Neuron (in vitro differentiated cells): ENCODE measurements around the gene PTPRU.

Experiments used
- H2AFZ ChIP-seq: one replicate; pipeline ENCODE4 v1.6.1; 2013; ENCODE audit warnings: low read depth, mild to moderate bottlenecking, inconsistent platforms, low read length, moderate library complexity
- H3K27me3 ChIP-seq: one replicate; pipeline ENCODE4 v1.6.1; 2013; ENCODE audit warnings: low read length; ENCODE audit not compliant: insufficient read depth
- H3K36me3 ChIP-seq: one replicate; pipeline ENCODE4 v1.6.1; 2013; ENCODE audit warnings: low read length; ENCODE audit not compliant: insufficient read depth
- H3K4me1 ChIP-seq: one replicate; pipeline ENCODE4 v1.6.1; 2013; ENCODE audit warnings: low read length; ENCODE audit not compliant: insufficient read depth
- H3K4me3 ChIP-seq: 2 replicates; pipeline ENCODE4 v1.5.1; 2013; ENCODE audit warnings: mild to moderate bottlenecking, low read length, moderate library complexity
- H3K9me3 ChIP-seq: one replicate; pipeline ENCODE4 v1.6.1; 2013; ENCODE audit warnings: low read length

PTPRU gene

DNA sequence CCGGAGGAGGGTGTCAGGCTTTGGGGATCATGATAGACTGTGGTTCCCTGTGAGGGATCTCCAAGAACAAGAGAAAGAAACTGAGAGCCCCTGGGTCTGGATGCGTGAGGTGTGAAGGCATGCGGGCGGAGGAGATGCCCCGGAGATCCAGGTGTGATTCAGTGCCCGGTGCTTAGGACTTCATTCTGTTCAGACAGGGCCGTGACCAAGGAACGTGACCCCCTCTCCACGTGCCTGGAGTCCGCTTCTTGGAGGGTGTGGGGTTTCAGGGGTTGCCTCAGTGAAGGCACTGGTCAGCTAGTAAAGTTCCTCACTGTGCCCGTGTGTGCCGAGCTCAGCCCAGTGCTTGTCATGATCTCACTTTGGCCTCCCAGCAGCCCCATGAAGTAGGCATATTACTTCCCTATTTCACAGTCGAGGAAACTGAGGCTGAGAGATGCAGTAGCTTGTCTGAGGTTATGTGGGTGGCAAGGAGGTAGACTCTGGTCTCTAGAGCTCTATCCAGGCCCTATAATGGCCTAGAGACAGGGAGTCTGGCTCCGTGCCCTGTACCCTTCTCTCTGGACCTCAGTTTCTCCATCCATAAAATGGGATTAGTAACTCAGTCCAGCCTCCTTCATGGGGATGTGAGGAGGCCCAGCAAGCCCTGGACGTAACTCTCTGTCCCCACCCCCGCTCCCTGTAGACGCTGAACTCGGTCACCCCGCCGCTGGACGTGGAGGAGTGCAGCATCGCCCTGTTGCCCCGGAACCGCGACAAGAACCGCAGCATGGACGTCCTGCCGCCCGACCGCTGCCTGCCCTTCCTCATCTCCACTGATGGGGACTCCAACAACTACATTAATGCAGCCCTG, 81.0 kb downstream of the PTPRU start:
- Histone ChIP-seq H2AFZ (no peak overlapping the region), H3K36me3 (no peaks in the 10 kb centered on the region), H3K4me3 (no peak overlapping the region), H3K4me1 (no peaks in the 10 kb centered on the region), H3K9me3 (no peaks in the 10 kb centered on the region), H3K27me3 (no peaks in the 10 kb centered on the region)

DNA sequence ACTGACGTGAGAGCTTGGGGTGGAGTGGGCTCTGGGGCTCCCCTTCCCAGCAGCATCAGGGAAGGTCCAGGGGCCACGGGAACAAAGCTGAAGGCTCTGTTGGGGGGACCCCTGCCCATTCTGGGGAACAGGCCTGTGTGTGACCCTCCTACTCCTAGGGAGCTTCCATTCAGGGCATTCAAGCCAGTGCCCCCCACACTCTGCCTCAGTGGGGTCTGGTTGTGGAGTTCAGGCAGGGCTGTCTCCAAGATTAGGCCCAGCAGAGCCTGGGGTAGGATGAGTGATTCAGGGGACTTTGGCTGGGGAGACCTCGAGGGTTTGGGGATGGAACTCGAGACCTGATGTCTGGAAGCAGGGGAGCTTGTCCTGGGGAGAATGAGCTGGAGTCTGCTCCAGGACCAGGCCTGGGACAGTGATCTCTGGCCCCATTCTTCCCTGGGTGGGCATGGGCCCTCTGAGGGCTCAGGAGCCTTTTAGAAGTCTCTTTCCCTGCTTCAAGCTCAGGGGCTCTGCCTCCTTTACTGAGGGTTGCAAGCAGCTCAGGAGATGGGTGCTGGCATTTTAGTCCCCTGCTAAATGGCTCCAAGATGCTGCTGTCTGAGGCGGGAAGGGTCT, 81.7 kb downstream of the PTPRU start:
- Histone ChIP-seq H3K36me3 (no peaks in the 10 kb centered on the region), H2AFZ (no peak overlapping the region), H3K9me3 (no peaks in the 10 kb centered on the region), H3K4me3 (no peak overlapping the region), H3K4me1 (no peaks in the 10 kb centered on the region), H3K27me3 (no peaks in the 10 kb centered on the region)

DNA sequence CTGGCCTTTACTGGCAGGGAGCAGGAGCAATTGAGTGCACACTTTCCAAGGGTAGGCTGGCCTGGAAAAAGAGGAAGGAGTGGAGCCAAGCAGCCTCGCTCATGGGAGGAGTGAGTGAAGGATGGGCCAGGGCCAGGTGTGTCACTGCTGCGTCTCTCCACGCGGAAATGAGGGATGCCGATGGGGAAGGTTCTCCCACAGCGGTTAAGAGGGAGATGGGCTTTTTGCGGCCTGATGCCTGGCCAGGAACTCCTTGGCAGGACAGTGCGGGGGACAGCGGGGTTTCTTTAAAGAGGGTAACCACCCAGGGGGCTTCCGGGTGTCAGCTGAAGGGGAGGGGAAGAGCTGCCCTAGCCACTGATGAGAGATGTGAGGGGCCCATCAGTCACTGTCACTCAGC, 82.4 kb downstream of the PTPRU start:
- Histone ChIP-seq H3K4me1 (no peaks in the 10 kb centered on the region), H2AFZ (no peak overlapping the region), H3K36me3 (no peaks in the 10 kb centered on the region), H3K27me3 (no peaks in the 10 kb centered on the region), H3K9me3 (no peaks in the 10 kb centered on the region), H3K4me3 (no peak overlapping the region)

DNA sequence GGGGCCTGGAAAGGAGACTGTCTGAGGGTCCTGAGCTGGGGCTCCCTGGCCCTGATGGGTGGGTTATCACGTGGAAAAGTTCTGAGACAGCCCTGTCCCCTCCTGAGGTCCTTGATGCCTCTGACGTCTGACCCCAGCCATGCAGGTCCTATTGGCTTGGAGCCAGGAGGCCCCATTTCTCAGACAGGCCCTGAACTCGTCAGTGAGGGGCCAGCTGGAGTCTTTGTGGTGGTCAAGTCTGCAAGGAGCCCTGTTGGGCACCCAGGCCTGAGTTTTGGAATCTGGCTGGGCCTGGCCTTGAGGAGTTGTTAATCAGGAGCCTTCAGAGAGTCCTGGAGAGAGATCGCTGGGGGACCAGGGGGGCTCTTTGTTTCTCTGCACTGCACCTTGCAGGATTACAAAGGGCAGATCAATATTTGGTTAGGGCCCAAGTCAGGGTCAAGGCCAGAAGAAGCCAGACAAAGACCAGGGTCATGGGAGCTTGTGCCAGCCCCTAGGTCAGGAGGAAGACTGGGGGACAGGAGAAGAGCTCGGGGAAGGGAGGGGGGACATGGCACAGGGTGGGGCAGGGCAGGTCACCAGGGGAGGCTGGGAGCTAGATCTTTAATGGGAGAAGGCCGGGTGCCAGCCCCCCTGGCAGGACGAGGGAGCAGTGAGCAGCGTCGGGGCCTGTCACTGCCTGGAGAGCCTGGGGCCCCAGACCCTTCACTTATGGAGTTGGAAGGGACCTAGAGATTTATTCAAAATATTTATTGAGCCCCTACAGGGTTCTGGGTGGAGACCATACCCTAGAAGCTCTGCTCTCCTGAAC, 83.2 kb downstream of the PTPRU start:
- H3K27me3 ChIP-seq, result no peaks in the 10 kb centered on the region
- H3K4me1 ChIP-seq, result no peaks in the 10 kb centered on the region
- H3K4me3 ChIP-seq, result no peak overlapping the region
- H3K9me3 ChIP-seq, result no peaks in the 10 kb centered on the region
- H3K36me3 ChIP-seq, result no peaks in the 10 kb centered on the region
- no peak overlapping the region for H2AFZ ChIP-seq

DNA sequence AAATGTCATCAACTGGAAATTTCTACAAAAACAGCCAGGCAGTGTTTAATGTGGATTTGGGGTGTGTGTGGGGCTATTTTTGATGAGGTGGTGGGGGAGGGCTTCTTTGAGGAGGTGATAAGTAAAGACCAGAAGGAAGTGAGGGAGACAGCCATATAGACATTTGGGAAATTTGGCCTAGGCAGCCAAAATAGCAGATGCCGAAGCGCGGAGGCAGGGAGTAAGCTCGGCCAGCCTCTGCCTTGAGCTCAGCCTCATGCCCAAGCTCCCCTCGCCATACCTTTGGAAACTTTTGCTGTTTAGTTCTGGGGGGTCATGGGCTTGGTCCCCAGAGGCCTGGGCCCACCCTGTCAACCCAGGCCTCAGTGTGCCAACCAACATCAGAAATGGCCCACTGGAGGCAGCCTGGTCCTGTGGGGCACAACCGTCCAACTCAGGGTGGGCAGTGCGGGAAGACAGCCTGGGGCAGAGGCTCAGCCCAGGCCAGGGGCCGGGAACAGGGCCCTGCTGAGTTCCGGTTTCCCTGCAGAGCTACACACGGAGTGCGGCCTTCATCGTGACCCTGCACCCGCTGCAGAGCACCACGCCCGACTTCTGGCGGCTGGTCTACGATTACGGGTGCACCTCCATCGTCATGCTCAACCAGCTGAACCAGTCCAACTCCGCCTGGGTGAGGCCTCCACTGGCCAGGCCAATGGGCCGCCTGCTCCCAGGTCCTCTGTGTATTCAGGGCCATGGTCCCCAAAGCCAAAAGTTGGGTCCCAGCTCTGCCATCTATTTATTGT, 84.0 kb downstream of the PTPRU start:
- Histone ChIP-seq H2AFZ (no peak overlapping the region), H3K4me3 (no peak overlapping the region), H3K36me3 (no peaks in the 10 kb centered on the region), H3K9me3 (no peaks in the 10 kb centered on the region), H3K4me1 (no peaks in the 10 kb centered on the region), H3K27me3 (no peaks in the 10 kb centered on the region)

DNA sequence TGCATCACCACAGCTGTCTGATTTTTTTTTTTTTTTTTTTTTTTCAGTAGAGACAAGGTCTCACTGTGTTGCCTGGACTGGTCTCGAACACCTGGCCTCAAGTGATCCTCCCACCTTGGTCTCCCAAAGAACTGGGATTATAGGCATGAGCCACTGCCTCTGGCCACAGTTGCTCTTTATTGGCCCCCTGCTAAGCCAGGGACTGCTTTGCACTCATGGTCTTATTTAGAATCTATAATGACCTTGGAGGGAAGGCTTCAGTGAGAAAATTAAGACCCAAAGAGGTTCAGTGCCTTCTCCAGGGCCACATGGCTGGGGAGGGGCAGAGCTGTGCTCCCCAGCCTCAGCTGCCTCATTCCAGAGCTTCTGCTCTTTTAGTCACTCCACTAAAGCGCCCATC, 84.9 kb downstream of the PTPRU start:
- H2AFZ ChIP-seq, result no peak overlapping the region
- no peaks in the 10 kb centered on the region for H3K36me3 ChIP-seq
- H3K4me3 ChIP-seq, result no peak overlapping the region
- no peaks in the 10 kb centered on the region for H3K27me3 ChIP-seq
- no peaks in the 10 kb centered on the region for H3K4me1 ChIP-seq
- H3K9me3 ChIP-seq, result no peaks in the 10 kb centered on the region

DNA sequence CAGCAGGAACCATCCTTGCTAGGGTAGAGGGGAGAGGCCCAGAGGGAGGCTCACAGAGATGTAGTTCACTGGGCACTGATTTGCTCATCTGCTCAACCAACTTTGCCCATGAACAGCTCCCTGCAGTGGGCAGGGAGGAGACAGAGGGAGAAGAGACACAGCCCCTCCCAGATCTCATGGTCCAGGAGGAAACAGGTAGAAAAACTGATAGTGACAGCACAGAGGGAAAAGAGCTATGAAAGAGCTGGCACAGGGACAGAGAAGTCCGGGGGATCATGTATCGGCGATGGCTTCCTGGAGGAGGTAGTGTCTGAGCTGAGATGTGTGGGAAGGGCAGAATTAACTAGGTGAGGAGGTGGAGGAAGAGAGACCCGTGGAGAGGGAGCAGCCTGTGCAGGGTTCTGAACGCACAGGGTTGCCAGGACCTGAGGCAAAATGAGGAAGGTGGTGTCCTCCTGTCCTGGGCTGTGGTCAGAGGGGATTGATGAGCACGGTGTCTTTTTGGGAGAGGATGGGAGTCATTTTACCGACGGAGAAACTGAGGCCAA, 85.9 kb downstream of the PTPRU start:
- no peaks in the 10 kb centered on the region for H3K9me3 ChIP-seq
- H3K36me3 ChIP-seq, result no peaks in the 10 kb centered on the region
- H3K4me3 ChIP-seq, result no peak overlapping the region
- H3K4me1 ChIP-seq, result no peaks in the 10 kb centered on the region
- H3K27me3 ChIP-seq, result no peaks in the 10 kb centered on the region
- no peak overlapping the region for H2AFZ ChIP-seq

DNA sequence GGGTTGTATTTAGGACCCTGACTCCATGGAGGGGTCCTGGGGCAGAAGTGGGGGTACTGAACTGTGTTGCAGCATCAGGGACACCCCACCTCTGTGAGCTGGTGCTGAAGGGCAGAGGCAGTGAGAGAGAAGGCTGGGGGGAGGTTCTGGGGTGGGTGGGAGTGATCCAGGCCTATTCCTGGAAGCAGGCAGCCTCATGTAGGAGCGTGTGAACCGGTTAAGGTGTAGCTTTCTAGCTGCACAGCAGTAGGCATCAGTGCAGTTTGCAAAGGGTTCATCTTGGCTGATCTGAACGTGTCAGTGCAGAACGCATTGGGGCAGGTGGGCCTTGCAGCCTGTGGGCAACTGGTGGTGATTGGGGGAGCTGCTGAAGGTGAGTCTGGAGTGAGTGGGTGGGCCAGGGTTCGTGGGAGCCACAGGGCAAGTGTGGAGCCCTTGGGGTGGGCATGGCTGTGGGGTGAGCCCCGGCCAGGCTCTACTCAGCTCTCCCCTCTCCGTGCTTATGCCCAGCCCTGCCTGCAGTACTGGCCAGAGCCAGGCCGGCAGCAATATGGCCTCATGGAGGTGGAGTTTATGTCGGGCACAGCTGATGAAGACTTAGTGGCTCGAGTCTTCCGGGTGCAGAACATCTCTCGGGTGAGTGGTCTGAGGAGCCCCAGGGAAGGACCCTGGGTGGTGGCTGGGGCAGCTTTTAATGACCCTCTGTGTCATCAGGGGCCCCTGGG, 86.7 kb downstream of the PTPRU start:
- Histone ChIP-seq H2AFZ (no peak overlapping the region), H3K4me3 (no peak overlapping the region), H3K9me3 (no peaks in the 10 kb centered on the region), H3K4me1 (no peaks in the 10 kb centered on the region), H3K36me3 (no peaks in the 10 kb centered on the region), H3K27me3 (no peaks in the 10 kb centered on the region)

DNA sequence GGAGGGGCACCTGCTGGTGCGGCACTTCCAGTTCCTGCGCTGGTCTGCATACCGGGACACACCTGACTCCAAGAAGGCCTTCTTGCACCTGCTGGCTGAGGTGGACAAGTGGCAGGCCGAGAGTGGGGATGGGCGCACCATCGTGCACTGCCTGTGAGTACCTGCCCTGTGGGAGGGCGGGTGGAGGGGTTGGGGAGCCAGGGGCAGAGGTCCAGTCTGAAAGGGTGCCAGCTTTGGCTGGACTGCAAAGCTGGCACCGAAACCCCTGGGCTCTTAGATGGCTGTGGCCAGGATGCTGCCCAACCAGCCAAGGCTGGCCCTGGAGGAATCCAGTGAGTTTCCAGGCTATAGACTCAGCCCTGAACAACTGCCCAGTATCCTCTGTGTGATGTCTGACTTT, 87.3 kb downstream of the PTPRU start:
- Histone ChIP-seq H3K9me3 (no peaks in the 10 kb centered on the region), H3K36me3 (no peaks in the 10 kb centered on the region), H3K4me1 (no peaks in the 10 kb centered on the region), H3K4me3 (no peak overlapping the region), H2AFZ (no peak overlapping the region), H3K27me3 (no peaks in the 10 kb centered on the region)

DNA sequence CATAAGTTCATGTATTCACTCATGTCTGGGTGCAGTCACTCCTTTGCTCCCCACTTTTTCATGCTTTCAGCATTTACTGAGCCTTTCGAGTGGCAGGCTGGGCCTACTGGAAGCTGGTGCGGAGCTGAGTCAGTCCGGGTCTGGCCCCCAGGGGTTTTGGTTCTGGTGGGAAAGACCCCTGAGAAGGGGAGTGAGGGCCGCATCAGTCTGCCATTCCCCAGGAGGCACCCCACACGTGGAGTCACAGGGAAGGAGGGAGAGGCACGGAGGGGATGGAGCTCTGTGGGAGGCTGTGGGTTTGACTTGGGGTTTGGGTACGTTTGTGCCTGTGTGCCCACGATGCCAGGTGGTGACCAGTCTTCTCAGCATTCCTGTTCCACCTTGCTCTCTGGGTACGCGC, 87.9 kb downstream of the PTPRU start:
- H2AFZ ChIP-seq, result no peak overlapping the region
- H3K27me3 ChIP-seq, result no peaks in the 10 kb centered on the region
- no peaks in the 10 kb centered on the region for H3K36me3 ChIP-seq
- no peaks in the 10 kb centered on the region for H3K4me1 ChIP-seq
- no peak overlapping the region for H3K4me3 ChIP-seq
- H3K9me3 ChIP-seq, result no peaks in the 10 kb centered on the region

DNA sequence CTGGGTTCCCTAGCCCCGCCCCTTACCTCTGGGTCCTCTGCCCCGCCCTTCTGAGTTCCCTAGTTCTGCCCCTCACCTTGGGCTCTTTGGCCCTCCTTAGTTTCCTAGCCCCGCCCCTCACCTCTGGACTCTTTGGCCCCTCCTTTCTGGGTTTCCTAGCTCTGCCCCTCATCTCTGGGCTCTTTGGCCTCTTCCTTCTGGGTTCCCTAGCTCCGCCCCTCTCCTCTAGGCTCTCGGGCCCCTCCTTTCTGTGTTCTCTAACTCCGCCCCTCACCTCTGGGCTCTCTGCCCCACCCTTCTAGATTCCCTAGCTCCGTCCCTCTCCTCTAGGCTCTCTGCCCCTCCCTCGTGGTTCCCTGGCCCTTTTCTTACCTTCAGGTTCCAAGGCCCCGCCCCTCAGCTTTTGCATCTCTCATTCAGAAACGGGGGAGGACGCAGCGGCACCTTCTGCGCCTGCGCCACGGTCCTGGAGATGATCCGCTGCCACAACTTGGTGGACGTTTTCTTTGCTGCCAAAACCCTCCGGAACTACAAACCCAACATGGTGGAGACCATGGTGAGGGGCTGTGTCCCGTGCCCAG, 88.5 kb downstream of the PTPRU start:
- Histone ChIP-seq H3K27me3 (no peaks in the 10 kb centered on the region), H3K36me3 (no peaks in the 10 kb centered on the region), H2AFZ (no peak overlapping the region), H3K4me3 (no peak overlapping the region), H3K9me3 (no peaks in the 10 kb centered on the region), H3K4me1 (no peaks in the 10 kb centered on the region)

DNA sequence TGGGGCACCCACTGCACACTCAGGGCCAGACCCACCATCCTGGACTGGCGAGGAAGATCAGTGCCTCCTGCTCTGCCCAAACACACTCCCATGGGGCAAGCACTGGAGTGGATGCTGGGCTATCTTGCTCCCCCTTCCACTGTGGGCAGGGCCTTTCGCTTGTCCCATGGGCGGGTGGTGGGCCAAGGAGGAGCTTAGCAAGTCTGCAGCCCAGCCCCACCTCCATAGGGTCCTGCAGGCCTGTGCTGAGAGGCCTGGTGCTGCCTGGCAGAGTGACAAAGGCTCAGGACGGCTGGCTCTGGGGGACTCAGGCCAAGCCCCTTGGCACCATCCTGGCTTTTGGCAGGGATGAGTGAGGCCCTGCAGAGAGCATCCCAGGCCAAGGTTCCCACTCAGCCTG, 89.4 kb downstream of the PTPRU start:
- Histone ChIP-seq H3K36me3 (no peaks in the 10 kb centered on the region), H3K4me3 (no peak overlapping the region), H2AFZ (no peak overlapping the region), H3K9me3 (no peaks in the 10 kb centered on the region), H3K4me1 (no peaks in the 10 kb centered on the region), H3K27me3 (no peaks in the 10 kb centered on the region)
